ENCODE data around the gene H19.

Gene H19

DNA sequence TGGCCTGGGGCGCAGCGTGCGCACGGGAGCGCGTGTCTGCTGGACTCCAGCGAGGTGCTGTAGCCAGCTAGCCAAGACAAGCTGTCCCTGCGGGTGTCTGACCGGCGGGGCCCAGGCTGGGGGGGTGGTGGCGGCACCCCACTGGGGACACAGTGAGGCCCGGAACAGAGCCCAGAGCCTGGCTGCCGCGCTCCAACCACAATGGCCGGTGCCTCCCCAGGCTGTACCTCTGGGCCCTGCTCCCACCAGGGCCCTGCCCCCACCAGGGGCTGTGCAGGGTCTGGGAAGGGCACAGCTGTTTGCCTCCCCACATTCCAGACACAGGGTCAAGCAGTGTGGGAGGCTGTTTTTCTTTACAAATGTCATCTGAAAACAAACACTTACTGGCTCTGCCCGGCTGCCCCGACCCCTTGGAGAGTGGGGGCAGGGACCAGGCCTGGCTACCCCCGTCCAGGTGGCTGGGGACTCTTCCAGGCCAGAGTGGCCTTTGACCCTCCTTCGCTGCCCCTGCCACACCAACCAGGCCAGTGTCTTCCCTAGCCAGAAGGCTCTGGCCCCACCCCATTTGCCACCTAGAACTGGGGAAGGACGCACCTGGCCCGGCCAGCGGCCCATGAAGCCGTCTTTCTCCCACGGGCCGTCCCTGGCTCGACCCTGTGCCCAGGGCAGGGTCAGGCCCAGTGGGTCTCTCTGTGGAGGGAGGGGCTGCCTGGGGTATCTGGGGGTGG lies 14.6 kb downstream of the H19 start:
- no peak for ATAC-seq

- no peak for ATAC-seq
Measured at GRCh38 chr11:1979607-1980006, 18.0 kb downstream of the H19 start.

DNA sequence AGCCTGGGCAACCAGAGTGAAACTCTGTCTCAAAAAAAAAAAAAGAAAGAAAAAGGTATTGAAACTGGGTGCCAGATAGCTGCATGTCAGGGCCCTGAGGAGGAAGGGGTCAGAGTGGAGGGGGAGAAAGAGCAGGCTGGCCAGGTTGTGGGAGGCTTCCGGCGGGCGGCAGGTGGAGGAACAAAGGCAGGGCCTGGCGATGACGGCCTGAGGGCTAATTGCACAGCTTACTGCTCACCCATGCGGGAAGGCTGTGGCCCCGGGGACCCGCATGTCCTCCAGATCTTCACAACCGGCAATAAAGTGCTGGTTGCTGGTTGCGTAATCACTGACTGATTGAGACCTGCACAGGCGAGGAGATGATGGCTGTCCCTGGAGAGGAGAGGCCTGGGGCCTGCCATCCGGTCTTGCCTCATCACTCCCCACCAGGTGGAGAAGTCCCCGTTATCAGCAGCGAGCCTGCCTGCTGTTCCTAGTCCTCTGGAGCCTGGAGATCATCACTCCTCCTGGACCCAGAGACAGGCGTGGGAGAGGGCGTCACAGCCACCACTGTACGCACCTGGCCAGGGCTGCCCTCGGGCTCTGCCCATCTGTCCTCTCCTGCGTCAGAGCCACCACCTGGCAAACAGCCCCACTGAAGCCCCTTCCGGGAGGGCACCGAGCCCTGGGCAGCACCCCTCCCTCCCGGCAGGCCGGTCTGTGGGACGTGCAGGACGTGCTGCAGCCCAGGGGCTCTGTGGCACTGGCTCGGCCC lies 18.7 kb downstream of the H19 start:
- ATAC-seq: no peak

DNA sequence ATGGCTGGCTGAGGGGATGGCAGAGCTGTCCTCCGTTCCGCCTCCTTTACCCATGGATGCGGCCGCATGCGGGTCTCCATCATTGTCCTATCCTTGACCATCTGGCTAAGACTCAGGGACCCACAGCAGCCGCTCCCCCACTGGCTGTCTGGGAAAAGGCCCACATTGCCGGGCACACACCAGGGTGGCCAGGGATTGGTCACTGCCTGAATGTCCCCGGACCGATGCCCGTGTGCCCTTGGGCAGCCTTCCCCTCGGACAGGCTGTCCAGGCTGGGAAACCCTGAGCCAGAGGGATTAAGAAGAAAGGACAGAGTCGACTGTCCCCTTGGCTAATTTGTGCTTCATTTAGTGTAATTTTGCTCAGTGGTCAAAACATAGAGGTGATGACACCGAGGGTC lies 22.5 kb downstream of the H19 start:
- no peak for ATAC-seq

GRCh38 chr11:1970956-1971355 lies 26.7 kb downstream of the H19 start:
- ATAC-seq: no peak

GRCh38 chr11:1969776-1970175 lies 27.9 kb downstream of the H19 start:
- ATAC-seq: no peak

- no peak for ATAC-seq
Measured at GRCh38 chr11:1969035-1969434, 28.6 kb downstream of the H19 start.

- no peak for ATAC-seq
Measured at GRCh38 chr11:1968454-1969002, 29.1 kb downstream of the H19 start.

GRCh38 chr11:1967641-1968225 lies 29.9 kb downstream of the H19 start:
- no peak for ATAC-seq

DNA sequence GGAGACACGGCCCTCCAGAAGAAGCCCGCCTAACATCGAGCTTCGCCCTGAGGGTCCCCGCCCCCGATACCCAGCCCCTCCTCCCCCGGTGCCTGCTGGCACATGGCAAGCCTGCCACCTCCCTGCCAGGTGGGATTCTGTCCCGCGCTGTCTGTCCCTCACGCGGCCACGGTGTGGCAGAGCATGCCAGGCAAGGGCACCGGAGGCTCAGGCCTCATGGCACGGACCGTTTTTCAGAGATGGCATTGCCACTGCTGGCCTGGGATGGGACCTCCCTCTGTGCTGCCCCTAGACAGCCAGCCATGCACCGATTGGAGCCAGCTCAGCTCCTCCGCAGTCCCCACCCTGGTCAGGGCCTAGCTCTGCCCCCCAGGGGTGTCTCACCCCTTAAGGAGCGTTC lies 31.1 kb downstream of the H19 start:
- no peak for ATAC-seq

- no peak for ATAC-seq
Measured at GRCh38 chr11:1964955-1965354, 32.7 kb downstream of the H19 start.

GRCh38 chr11:1964348-1964747 lies 33.3 kb downstream of the H19 start:
- ATAC-seq: no peak

DNA sequence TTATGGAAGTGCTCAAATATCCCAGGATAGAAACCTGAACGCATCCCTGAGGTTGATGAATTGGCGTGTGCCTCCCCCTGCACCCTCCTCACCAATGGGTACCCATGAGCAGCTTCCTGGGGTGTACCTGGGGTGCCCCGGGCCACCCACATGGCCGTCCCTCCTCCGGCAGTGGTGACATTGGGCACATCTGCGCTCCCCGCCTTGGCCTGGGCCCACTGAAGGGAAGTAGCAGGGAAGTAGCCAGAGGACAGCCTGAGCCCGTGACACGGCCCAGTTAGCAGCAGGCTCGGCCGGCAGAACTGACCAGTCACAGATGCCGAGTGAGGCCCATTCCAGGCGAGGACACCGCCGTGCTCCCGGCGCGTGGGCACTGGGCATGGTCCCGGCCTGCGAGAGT lies 33.8 kb downstream of the H19 start:
- ATAC-seq: no peak

DNA sequence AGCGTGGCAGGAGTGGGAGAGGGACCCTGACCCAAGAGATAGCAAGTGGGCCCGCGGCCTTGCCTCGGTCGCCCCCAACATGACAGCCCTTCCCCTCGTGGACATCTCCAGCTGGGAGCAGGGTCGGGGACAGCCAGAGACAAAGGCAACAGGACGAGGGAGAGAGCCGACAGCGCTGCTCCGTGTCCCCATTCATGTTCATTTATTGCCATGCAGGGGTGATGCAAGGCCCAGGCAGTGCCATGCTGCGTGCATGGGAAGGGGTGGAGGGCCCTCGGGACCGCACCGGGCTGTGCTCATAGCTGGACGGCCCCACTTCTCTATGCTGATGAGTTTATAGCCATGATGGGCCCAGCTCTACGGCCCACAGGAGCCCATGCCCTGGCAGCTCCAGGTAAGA lies 37.9 kb downstream of the H19 start:
- ATAC-seq: no peak

GRCh38 chr11:1958367-1958766 lies 39.3 kb downstream of the H19 start:
- ATAC-seq: no peak

- ATAC-seq: peak; percentile 55 to 76
Measured at GRCh38 chr11:1953489-1954266, 44.0 kb downstream of the H19 start.

- ATAC-seq: no peak
Measured at GRCh38 chr11:1952806-1953482, 44.7 kb downstream of the H19 start.

- no peak for ATAC-seq
Measured at GRCh38 chr11:1949922-1950321, 47.7 kb downstream of the H19 start.

DNA sequence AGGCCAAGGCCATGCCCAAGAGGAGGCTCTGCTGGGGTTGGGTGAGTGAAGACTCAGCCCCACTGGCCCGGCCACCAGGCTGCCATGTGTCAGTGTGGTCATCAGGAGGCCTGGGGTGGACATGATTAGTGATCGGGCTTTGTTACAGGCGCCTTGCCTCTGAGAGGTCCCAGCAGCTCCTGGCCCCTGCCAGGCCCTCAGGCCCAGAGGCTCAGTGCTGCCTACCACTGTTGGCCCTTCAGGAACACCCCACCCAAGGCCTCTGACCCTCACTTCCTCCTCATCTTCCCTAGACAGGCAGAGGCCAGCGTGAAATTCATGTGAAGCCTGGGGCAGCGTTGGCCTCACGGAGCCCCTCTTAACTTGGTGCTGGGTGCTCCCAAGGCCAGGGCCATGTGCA lies 48.3 kb downstream of the H19 start:
- no peak for ATAC-seq

DNA sequence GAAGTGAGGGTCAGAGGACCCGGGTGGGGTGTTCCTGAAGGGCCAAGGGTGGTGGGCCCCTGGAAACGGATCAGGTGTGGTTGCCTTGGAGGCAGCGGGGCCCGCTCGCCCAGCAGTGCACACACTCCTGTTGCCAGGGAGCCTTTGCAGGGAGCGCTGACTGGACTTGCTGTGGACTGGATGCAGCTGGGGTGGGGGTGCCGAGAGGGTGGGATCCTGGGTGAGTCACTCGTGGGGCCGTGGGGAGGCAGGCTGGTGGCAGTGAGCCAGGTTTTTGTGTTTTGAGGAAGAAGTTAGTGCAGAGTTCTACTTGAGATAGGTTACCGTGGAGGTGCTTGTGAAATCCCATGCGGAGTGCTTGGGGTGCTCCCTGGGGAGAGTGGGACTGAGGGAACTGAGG lies 49.3 kb downstream of the H19 start:
- no peak for ATAC-seq

- peak in 1 of 2 donors; percentile 23 for ATAC-seq
Measured at GRCh38 chr11:1947592-1948237, 49.9 kb downstream of the H19 start.

Measured in activated CD4-positive, CD25-positive, alpha-beta regulatory T cell treated with anti-CD3 and anti-CD28 coated beads, Interleukin-2, amount 50 U/mL, for 24 hours (primary cell).